ENCODE measurements around the gene GRAP2.

DNA sequence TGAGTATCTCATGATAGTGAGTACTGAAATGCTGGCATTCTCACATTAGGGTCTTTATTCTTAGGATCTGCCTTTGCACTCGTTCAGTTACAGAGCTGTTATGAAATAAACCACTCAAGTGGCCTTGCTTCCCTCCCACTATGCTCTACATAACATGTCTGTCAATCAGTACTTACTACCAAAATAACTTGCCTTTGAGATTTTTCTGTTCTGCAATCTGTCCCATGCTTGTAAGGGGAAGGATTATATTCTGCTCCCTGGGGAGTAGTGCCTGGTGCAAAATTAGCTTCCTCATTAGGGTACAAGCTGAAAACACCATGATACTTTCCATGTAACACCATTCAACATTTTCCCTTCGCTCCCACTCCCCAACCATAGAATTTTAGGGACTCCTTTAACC, 1.9 kb upstream of the GRAP2 start:
- TF ChIP-seq ZNF274 (IDR thresholded peaks at IDR 0.05; ENCODE audit: low read depth, low read length): no peak
- no peak for TF ChIP-seq YY1 (IDR thresholded peaks at IDR 0.05; ENCODE audit: insufficient read depth, insufficient read length)
